GM23338 (cell line): ENCODE results near the gene NEDD4. TPM values are rescaled to one million over a fixed set of nuclear protein-coding genes. Genes with fewer than 3 reads are reported as not detected.

ENCODE experiments used
- EZH2phosphoT487 ChIP-seq: fragments of 200-600 bp; sonication (generic); IDR thresholded peaks from one replicate; pipeline ENCODE4 v1.8.1; 2018; ENCODE audit warnings: antibody characterized with exemption; ENCODE audit not compliant: unreplicated experiment
- REST ChIP-seq: IDR thresholded peaks from one replicate; pipeline ENCODE4 v1.6.1; 2018; ENCODE audit warnings: antibody characterized with exemption; ENCODE audit not compliant: unreplicated experiment
- polyA plus RNA-seq: library from polyadenylated mRNA; unstranded; fragments of >200 nt; fragmentation: Nextera tagmentation; extraction: Ambion mirVana; gene quantifications from 2 replicates; pipeline ENCODE4 v1.2.1, GENCODE V29; 2016
- total RNA-seq: library from RNA; depleted of rRNA; stranded (reverse); fragments of >200 nt; shearing (Covaris generic); gene quantifications from 2 replicates; pipeline ENCODE4 v1.2.3, GENCODE V29; 2014
- TF ChIP-seq, protein P1 (sequence below): fragments of 250-450 bp; sonication (Bioruptor Pico); IDR thresholded peaks from 2 replicates; pipeline ENCODE4 v1.5.0; 2020; ENCODE audit warnings: mild to moderate bottlenecking, moderate library complexity

The NEDD4 gene
- total and polyA plus RNA-seq, 2 experiments from 2014 or later: 2.1 to 7.2 TPM

DNA sequence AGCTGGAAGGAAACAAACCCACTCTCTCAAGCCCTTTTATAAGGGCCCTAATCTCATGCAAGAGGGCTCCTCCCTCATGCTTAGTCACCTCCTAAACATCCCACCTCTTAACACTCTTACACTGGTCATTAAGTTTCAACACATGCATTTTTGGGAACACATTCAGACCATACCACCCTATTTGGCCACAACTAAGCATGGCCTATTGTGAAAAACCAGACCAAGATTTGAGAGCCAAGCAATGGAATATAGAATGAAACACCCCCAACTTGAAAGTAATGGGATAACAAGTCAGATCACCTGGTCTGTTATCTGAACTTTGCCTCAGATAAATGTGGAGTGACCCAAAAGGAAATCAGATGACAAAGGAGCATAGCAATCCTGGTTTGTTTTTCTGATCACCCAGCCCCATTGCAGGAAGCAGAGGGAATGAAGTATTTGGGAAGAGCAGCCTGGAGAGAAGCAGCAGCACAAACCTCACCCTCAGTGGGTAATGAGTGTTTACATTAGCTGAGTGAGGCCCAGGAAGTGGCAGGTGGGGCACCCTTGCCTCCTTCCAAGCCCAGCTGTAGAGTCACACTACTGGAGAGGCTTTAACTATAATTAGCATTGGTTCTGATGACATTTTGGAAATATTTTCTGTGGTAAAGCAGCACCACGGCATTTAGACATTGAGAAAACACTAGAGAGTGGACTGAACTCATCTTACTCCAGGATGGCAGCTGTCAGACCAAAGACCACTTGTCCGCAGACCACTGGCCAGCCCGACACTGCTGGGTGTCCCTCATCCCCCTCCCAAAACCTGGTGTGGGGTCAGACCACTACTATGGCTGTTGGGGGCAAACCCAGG lies 201.6 kb downstream of the NEDD4 start (continued):
- no peak for TF ChIP-seq REST
- TF ChIP-seq, protein P1, sequence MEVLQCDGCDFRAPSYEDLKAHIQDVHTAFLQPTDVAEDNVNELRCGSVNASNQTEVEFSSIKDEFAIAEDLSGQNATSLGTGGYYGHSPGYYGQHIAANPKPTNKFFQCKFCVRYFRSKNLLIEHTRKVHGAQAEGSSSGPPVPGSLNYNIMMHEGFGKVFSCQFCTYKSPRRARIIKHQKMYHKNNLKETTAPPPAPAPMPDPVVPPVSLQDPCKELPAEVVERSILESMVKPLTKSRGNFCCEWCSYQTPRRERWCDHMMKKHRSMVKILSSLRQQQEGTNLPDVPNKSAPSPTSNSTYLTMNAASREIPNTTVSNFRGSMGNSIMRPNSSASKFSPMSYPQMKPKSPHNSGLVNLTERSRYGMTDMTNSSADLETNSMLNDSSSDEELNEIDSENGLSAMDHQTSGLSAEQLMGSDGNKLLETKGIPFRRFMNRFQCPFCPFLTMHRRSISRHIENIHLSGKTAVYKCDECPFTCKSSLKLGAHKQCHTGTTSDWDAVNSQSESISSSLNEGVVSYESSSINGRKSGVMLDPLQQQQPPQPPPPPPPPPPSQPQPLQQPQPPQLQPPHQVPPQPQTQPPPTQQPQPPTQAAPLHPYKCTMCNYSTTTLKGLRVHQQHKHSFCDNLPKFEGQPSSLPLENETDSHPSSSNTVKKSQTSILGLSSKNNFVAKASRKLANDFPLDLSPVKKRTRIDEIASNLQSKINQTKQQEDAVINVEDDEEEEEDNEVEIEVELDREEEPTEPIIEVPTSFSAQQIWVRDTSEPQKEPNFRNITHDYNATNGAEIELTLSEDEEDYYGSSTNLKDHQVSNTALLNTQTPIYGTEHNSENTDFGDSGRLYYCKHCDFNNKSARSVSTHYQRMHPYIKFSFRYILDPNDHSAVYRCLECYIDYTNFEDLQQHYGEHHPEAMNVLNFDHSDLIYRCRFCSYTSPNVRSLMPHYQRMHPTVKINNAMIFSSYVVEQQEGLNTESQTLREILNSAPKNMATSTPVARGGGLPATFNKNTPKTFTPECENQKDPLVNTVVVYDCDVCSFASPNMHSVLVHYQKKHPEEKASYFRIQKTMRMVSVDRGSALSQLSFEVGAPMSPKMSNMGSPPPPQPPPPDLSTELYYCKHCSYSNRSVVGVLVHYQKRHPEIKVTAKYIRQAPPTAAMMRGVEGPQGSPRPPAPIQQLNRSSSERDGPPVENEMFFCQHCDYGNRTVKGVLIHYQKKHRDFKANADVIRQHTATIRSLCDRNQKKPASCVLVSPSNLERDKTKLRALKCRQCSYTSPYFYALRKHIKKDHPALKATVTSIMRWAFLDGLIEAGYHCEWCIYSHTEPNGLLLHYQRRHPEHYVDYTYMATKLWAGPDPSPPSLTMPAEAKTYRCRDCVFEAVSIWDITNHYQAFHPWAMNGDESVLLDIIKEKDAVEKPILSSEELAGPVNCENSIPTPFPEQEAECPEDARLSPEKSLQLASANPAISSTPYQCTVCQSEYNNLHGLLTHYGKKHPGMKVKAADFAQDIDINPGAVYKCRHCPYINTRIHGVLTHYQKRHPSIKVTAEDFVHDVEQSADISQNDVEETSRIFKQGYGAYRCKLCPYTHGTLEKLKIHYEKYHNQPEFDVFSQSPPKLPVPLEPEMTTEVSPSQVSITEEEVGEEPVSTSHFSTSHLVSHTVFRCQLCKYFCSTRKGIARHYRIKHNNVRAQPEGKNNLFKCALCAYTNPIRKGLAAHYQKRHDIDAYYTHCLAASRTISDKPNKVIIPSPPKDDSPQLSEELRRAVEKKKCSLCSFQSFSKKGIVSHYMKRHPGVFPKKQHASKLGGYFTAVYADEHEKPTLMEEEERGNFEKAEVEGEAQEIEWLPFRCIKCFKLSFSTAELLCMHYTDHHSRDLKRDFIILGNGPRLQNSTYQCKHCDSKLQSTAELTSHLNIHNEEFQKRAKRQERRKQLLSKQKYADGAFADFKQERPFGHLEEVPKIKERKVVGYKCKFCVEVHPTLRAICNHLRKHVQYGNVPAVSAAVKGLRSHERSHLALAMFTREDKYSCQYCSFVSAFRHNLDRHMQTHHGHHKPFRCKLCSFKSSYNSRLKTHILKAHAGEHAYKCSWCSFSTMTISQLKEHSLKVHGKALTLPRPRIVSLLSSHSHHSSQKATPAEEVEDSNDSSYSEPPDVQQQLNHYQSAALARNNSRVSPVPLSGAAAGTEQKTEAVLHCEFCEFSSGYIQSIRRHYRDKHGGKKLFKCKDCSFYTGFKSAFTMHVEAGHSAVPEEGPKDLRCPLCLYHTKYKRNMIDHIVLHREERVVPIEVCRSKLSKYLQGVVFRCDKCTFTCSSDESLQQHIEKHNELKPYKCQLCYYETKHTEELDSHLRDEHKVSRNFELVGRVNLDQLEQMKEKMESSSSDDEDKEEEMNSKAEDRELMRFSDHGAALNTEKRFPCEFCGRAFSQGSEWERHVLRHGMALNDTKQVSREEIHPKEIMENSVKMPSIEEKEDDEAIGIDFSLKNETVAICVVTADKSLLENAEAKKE (CRISPR knock-in tag): no peak
- no peak for TF ChIP-seq EZH2phosphoT487
